PC-9 (cell line): ENCODE results near the gene GAL3ST2.

Experiments used
- EZH2 ChIP-seq: fragments of 200-600 bp; sonication (generic); IDR thresholded peaks from 2 replicates; pipeline ENCODE4 v1.8.0; 2017; ENCODE audit warnings: antibody characterized with exemption, low read depth
- TF ChIP-seq, protein P1 (sequence below): fragments of 200-600 bp; sonication (generic); conservative IDR thresholded peaks from 2 replicates; pipeline ENCODE4 v1.6.1; 2017; ENCODE audit warnings: mixed run types, antibody characterized with exemption, mild to moderate bottlenecking, moderate library complexity

DNA sequence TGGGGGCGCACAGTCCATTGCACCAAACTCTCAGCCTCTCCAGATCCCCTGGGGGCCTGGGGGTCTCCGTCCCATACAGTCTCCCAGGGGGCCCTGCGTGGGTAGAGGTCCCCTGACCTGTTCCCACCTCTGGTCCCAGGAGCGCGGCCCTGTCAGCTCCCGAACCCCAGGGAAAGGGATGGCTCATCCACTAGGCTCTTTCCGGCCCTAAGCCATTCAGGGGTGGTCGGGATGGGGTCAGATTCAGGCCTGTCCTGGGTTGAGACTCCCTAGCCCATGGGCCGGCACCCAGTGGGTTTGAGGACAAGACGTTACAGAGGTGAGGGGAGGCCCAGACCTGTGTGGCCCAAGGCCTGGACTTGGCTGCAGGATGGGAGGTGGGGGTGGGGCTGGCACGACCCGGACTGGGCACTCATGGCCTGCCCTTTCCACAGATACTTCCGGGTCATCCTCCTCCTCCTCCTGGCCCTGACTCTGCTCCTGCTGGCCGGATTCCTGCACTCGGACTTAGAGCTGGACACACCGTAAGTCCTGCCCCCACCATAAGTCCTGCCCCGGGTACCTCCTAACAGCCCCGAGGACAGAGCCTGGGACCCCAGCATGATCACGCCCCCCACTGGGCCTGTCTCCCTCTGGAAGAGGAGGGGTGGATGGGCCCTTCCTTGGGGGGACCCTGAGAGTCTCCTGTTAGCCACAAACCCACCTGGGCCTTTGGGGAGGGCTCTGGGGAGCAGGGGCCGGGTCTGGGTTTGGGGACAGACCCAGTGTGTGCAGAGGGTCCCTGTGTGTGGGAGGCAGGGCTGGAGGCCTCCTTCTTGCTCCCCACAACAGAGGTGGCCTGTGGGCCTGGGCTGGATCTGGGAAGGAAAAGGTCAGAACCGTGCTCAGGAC lies 22.3 kb downstream of the GAL3ST2 start:
- TF ChIP-seq, protein P1, sequence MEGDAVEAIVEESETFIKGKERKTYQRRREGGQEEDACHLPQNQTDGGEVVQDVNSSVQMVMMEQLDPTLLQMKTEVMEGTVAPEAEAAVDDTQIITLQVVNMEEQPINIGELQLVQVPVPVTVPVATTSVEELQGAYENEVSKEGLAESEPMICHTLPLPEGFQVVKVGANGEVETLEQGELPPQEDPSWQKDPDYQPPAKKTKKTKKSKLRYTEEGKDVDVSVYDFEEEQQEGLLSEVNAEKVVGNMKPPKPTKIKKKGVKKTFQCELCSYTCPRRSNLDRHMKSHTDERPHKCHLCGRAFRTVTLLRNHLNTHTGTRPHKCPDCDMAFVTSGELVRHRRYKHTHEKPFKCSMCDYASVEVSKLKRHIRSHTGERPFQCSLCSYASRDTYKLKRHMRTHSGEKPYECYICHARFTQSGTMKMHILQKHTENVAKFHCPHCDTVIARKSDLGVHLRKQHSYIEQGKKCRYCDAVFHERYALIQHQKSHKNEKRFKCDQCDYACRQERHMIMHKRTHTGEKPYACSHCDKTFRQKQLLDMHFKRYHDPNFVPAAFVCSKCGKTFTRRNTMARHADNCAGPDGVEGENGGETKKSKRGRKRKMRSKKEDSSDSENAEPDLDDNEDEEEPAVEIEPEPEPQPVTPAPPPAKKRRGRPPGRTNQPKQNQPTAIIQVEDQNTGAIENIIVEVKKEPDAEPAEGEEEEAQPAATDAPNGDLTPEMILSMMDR = no peak
- TF ChIP-seq EZH2 = no peak
